Measurements from ENCODE around the gene ORC1.

GRCh38 chr1:52365071-52365745, 39.0 kb downstream of the ORC1 start:
- TF ChIP-seq GATA3 (IDR thresholded peaks at IDR 0.05; ENCODE audit: low read depth, low read length), result no peak
- TF ChIP-seq GATA2 (IDR thresholded peaks at IDR 0.05; ENCODE audit: low read depth, low read length), result no peak

All from SH-SY5Y (cell line).